RPMI7951 (cell line): ENCODE measurements around the gene TMPRSS13. TPM values are rescaled to one million over a fixed set of nuclear protein-coding genes. Genes with fewer than 3 reads are reported as not detected.
A peak's percentile ranks its signal among the peaks of the same experiment; 100 is the strongest.
"Not testable (repeated sequence)": the region's sequence is repeated elsewhere in the genome, so short reads cannot be mapped to it uniquely, and the experiment has no call there.

Experiments
- DNase-seq: peaks from one replicate; pipeline ENCODE4 v3.0.0-alpha.2; 2012; ENCODE audit warnings: low read depth
- total RNA-seq: library from RNA; depleted of rRNA; stranded (reverse); fragments of >200 nt; shearing (Covaris generic); gene quantifications from 2 replicates; pipeline ENCODE4 v1.2.3, GENCODE V29; 2014; rRNA removed

TMPRSS13 gene
- not detected in 2 replicates for total RNA-seq

DNA sequence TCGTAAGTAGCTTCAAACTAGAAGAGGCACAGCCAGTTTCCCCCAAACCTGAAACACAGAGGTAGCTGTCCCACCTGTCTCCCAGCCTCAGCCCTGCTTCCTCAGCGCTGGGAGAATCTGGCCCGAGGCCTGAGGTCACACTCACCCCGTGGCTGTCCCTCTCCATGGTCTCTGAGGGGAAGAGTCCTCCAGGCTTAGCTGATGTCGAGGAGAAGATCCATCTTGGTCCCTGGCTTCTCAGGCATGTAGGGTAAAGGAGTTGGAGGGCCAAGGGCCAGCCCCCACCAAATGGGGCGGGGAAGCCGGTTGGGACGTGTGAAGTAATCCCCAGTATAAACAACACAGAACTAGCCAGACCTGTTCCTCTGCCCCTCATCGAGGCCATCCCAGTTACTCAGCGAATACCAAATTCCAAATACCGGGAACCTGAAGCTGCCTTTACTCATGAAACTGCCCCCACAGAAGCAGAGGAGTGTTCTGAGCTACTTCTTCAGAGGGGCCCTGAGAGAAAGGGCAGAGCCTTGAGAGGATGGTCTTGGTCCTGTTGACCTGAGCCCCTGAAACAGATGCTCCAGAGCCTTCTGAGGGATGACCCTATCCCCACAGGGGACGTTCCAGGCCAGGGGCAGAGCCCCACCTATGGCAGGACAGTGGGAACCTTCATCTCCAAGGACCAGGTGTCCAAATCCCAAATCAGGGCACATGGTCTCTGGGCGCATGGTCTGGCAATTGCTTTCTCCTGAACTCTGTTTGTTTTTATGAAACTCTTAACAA, at the start of gene TMPRSS13:
Gene TMPRSS13 (minus strand): TSS at position 261 of the 774 bp plus-strand sequence. CDS start 95 bp downstream, at position 166.
- no peak for DNase-seq

DNA sequence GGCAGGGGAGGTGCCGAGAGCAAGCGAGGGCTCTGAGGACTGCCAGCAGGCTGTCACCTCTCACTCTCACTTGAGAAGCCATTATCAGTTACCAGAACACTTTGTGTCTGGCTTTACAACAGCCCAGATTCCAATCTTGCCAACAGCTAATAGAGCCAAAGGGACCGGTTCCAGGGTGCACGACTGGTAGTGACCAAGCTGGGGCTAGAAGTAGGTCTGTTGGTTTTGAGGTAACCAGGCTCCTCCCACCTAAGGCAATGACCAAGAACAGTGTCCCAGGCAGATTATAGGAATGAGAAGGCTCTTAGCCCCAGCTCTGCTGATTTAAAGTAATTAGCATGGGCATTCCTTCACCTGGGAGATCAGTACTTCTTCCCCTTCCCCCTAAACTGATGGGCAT, 49.8 kb upstream of the TMPRSS13 start:
- no peak for DNase-seq

DNA sequence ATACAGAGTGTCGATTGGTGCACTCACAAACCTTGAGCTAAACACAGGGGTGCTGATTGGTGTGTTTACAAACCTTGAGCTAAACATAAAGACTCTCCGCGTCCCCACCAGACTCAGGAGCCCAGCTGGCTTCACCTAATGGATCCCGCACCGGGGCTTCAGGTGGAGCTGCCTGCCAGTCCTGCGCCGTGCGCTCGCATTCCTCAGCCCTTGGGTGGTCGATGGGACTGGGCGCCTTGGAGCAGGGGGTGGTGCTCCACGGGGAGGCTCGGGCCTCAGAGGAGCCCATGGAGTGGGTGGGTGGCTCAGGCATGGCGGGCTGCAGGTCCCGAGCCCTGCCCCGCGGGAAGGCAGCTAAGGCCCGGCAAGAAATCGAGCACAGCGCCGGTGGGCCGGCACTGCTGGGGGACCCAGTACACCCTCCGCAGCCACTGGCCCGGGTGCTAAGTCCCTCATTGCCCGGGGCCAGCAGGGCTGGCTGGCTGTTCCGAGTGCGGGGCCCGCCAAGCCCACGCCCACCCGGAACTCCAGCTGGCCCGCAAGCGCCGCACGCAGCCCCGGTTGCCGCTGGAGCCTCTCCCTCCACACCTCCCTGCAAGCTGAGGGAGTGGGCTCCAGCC, 49.2 kb upstream of the TMPRSS13 start:
- not testable (repeated sequence) for DNase-seq

- DNase-seq: not testable (repeated sequence)
Measured at GRCh38 chr11:117977612-117978264, 48.5 kb upstream of the TMPRSS13 start.

DNA sequence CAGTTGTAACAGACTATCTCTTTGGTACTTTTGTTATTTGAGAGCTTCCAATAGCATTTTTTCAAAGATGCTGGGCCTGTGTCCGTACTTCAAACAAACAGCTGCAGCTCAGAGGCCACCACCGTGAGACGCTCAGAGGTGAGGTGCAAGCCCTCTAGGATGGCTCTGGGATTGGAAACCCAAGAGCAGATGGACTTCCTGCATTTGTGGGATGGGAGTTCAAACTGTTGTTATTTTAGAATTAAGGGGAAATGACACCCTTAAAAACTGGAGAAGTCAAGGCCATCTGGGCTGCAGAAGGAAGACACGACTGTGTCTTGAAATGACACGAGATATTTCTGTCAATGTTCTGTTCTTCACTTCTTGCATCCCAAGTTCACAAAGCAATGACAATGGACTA, 47.8 kb upstream of the TMPRSS13 start:
- DNase-seq: no peak

GRCh38 chr11:117976445-117976844, 47.2 kb upstream of the TMPRSS13 start:
- no peak for DNase-seq

GRCh38 chr11:117973503-117973860, 44.3 kb upstream of the TMPRSS13 start:
- no peak for DNase-seq

DNA sequence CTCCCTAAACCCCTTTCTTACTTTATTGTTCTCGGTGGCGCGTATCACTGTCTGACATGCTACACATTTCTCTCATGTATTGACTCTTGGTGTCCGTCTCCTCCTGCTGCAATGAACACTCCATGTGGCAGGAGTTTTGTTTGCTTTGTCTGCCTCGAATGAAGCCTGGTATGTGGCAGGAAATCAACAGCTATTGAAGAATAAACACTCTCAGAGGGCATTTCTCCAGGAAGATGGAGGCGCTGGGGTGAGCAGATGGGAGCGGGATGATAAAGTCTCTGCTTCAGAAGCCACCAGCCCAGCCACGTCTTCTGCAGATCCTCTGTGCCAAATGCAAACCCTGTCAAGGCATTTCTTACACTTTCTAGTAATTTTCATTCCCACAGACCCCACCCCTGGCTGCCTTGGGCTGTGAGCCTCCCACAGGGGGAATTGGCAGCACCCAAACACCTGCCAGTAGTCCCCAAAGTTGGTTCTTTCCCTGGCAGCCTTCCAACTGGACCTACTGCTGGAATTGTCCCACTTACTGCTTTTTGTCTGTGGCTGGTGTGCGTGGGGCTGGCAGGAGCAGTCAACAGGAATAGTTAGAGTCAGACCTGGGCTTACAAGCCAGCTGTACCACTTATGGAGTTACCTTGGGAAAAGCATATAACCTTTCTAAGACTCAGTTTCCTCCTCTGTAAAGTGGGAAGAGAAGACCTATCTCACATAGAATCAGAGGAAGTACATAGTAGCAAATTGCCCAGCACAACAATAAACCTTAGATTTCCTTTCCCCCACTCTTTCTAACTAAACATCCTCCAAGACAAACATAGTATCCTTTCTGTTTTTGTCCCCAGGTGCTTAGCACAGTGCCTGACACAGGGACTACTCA, 43.7 kb upstream of the TMPRSS13 start:
- DNase-seq: no peak

- no peak for DNase-seq
Measured at GRCh38 chr11:117972044-117972443, 42.8 kb upstream of the TMPRSS13 start.

- peak; percentile 39 for DNase-seq
Measured at GRCh38 chr11:117970400-117971024, 41.3 kb upstream of the TMPRSS13 start.

DNA sequence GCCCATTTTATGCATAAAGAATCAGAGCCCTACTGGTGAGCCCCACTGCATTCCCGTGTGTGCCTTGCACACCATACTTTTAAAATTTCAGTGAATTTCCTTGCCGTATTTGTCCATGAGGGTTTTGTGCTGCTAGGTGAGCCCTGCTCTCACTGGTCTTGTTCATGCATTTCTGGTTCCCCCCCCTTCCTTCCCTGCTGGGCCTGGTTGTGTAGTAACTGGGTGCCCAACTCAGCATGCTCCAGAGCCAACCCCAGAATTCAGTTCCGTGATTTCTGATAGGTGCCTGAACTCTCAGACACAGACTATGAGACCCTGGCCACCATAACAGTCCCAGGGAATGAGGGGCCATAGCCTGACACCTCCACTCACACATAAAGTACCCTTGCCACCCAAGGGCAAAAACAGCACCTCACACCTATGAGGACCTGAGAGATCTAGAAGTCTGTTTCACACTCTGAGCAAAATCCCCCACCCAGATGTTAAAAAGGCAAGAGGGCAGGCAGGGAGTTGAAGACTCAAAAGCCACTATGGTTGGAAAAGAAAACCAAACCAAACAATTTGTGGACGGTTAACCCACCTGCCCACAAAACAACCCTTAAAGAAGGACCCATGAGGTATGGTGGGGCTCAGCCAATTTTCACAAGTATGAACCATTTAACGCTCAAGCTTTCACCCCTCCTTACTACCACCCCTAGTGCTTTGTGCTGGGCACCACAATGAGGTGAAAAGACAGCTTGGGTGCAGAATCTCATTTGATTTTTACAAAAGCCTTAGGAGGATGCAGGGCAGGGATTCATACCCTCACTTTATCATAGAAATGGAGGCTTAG, 40.2 kb upstream of the TMPRSS13 start:
- no peak for DNase-seq

- no peak for DNase-seq
Measured at GRCh38 chr11:117966908-117967307, 37.7 kb upstream of the TMPRSS13 start.

DNA sequence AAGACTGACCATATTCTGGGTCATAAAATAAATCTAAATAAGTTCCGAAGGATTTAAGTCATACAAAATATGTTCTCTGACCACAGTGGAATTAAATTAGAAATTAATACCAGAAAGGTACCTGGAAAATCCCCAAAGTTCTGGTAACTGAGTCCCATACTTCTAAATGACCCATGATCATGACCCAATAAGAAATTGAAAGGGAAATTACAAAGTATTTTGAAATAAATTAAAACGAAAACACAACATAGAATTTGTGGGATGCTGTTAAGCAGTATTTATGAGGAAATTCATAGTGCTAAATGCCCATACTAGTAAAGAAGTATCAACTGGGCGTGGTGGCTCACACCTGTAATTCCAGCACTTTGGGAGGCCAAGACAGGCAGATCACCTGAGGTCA, 33.6 kb upstream of the TMPRSS13 start:
- DNase-seq: no peak

DNA sequence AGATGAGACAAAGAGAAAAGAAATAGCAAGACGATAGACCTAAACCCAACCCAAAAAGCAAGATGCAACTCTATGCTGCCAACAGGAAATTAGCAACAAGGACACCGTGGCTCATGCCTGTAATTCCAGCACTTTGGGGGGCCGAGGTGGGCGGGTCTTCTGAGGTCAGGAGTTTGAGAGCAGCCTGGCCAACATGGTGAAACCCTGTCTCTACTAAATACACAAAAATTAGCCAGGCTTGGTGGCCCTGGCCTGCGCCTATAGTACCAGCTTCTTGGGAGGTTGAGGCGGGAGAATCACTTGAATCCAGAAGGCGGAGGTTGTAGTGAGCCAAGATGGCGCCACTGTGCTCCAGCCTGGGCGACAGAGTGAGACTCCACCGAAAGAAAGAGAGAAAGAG, 32.7 kb upstream of the TMPRSS13 start:
- no peak for DNase-seq

DNA sequence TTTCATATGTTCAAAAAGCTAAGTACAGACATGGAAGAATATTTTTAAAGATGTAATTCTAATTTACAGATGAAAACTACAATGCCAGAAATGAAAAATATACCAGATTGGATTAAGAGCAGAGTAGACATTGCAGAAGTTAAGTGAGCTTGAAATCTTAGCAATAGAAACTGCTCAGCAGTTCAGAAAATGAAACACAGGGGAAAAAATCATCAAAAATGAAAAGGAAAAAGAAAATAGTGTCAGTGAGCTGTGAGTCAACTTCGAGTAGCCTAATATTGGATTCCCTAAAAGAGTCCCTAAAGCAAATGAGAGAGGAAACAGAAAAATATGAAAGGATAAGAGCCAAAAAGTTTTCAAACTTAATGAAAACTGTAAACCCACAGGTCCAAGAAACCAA, 31.2 kb upstream of the TMPRSS13 start:
- no peak for DNase-seq

GRCh38 chr11:117959438-117960149, 30.4 kb upstream of the TMPRSS13 start:
- no peak for DNase-seq

GRCh38 chr11:117958949-117959348, 29.7 kb upstream of the TMPRSS13 start:
- no peak for DNase-seq

- DNase-seq: no peak
Measured at GRCh38 chr11:117953024-117953671, 23.9 kb upstream of the TMPRSS13 start.
